GM23248 (cell line): Measurements from ENCODE around the gene AKAP12.

Experiments
- EZH2 ChIP-seq: fragments of 200-600 bp; sonication (generic); IDR thresholded peaks from 2 replicates; pipeline ENCODE4 v1.6.1; 2018; ENCODE audit warnings: antibody characterized with exemption, mild to moderate bottlenecking; ENCODE audit not compliant: insufficient read depth, poor library complexity, severe bottlenecking
- EZH2phosphoT487 ChIP-seq: fragments of 200-600 bp; sonication (generic); IDR thresholded peaks from 2 replicates; pipeline ENCODE4 v1.6.1; 2018; ENCODE audit warnings: antibody characterized with exemption, moderate library complexity, mild to moderate bottlenecking, low read depth; ENCODE audit not compliant: insufficient read depth

DNA sequence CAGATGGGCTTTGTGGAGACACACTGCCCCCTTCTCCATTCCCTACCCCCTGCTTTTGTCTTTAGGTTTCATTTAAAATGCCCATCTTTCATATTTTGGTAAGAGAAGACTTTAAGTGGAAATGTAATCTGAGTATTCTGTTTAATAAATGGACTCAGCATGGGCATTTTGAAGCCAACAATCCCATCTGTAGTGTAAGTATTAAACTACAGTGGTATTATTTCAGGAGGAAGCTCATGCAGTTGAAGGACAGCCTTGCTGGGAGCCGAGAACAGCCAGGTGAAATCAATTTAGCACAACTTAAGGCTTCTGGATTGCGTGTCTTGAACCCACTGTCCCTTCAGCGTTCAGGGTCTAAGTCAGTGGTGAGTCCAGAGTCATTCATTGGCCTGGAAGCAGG, 63.5 kb downstream of the AKAP12 start:
- TF ChIP-seq EZH2phosphoT487 (no peak), EZH2 (no peak)
